ENCODE results near the gene SOX18. TPM values are rescaled to one million over a fixed set of nuclear protein-coding genes. Genes with fewer than 3 reads are reported as not detected.

The SOX18 gene
- total and polyA plus RNA-seq, 2 of the 8 experiments (the other 6 are each of a cell fraction or from before 2014, with no cell fraction given): 0.09 TPM; not detected in 1

GRCh38 chr20:64069209-64069613 is 19.8 kb upstream of the SOX18 start (continued):
- TF ChIP-seq NRF1 (IDR thresholded peaks at IDR 0.05; ENCODE audit: low read depth, low read length) (no peak), ASH2L (IDR thresholded peaks at IDR 0.05; ENCODE audit: low read length) (no peak), TBP (IDR thresholded peaks at IDR 0.05; ENCODE audit: low read depth, low read length) (no peak)

All from H1 (cell line).